CD4-positive, alpha-beta memory T cell (primary cell): ENCODE data around the gene CTSK. TPM values are rescaled to one million over a fixed set of nuclear protein-coding genes. Genes with fewer than 3 reads are reported as not detected.

ENCODE experiments used
- CTCF ChIA-PET: fragments of 350-600 bp; sonication (Branson Sonifier 250); formaldehyde crosslinking; loops from one replicate; lab custom pipeline; 2021; ENCODE audit warnings: inconsistent platforms; ENCODE audit not compliant: partially characterized antibody; lab: Charles Lee
- POLR2A ChIA-PET: fragments of 350-600 bp; sonication (Branson Sonifier 250); formaldehyde crosslinking; loops from one replicate; lab custom pipeline; 2021; ENCODE audit not compliant: partially characterized antibody; lab: Charles Lee
- DNase-seq, 5 donors: peaks; one replicate each; pipeline versions ENCODE4 v3.0.0 to v3.0.0-alpha.2; 2020 to 2022; ENCODE audit warnings: mixed read lengths in 1 of 5
- H3K27ac ChIP-seq: one replicate; pipeline ENCODE4 v1.7.0; 2013; ENCODE audit warnings: low read depth, low read length
- H3K27me3 ChIP-seq: 2 replicates; pipeline ENCODE4 v1.7.0; 2013; ENCODE audit warnings: mild to moderate bottlenecking, low read length, moderate library complexity; ENCODE audit not compliant: insufficient read depth
- H3K36me3 ChIP-seq: 2 replicates; pipeline ENCODE4 v1.7.0; 2013; ENCODE audit warnings: mild to moderate bottlenecking, low read length, moderate library complexity; ENCODE audit not compliant: insufficient read depth
- H3K4me1 ChIP-seq: 2 replicates; pipeline ENCODE4 v1.7.0; 2013; ENCODE audit warnings: mild to moderate bottlenecking, low read length, moderate library complexity; ENCODE audit not compliant: insufficient read depth
- H3K4me3 ChIP-seq, 2 donors: one replicate each; pipeline ENCODE4 v1.7.0; 2013; ENCODE audit warnings: low read length in 2 of 2, mild to moderate bottlenecking in 1 of 2
- H3K9me3 ChIP-seq, 2 donors: one replicate each; pipeline ENCODE4 v1.7.0; 2013; ENCODE audit warnings: low read length in 2 of 2, control low read depth in 1 of 2; ENCODE audit not compliant: control insufficient read depth in 1 of 2
- H3K27ac Mint-ChIP-seq, 7 donors: one replicate each; pipeline ENCODE4 v1.8.0; 2020 to 2021; ENCODE audit warnings: mixed read lengths in 7 of 7, mild to moderate bottlenecking in 6 of 7, inconsistent platforms in 3 of 7, moderate library complexity in 3 of 7
- H3K27me3 Mint-ChIP-seq, 2 donors: one replicate each; pipeline ENCODE4 v1.8.0; 2020 to 2021; ENCODE audit warnings: mixed read lengths in 2 of 2
- H3K36me3 Mint-ChIP-seq, 2 donors: one replicate each; pipeline ENCODE4 v1.8.0; 2020 to 2021; ENCODE audit warnings: mixed read lengths in 2 of 2, inconsistent platforms in 1 of 2, mild to moderate bottlenecking in 1 of 2
- H3K4me1 Mint-ChIP-seq, 4 donors: one replicate each; pipeline ENCODE4 v1.8.0; 2020 to 2021; ENCODE audit warnings: mixed read lengths in 4 of 4, mild to moderate bottlenecking in 1 of 4
- H3K4me3 Mint-ChIP-seq, 8 donors: one replicate each; pipeline ENCODE4 v1.8.0; 2020 to 2021; ENCODE audit warnings: mixed read lengths in 8 of 8, mild to moderate bottlenecking in 7 of 8, moderate library complexity in 6 of 8, inconsistent platforms in 3 of 8
- H3K9me3 Mint-ChIP-seq, 8 donors: one replicate each; pipeline ENCODE4 v1.8.0; 2020 to 2021; ENCODE audit warnings: mixed read lengths in 8 of 8, mild to moderate bottlenecking in 5 of 8, inconsistent platforms in 3 of 8, moderate library complexity in 1 of 8
- intact Hi-C: fragments of 100-400 bp; cut with micrococcal nuclease; formaldehyde crosslinking; loops from one replicate; pipeline ENCODE4 v1.15.1; 2023
- polyA plus RNA-seq, 2 donors: library from polyadenylated mRNA; unstranded; fragments of 300-500 nt; fragmentation: Illumina TruSeq; gene quantifications; one replicate each; pipeline ENCODE4 v1.2.3, GENCODE V29; 2021
- total RNA-seq, 2 experiments: library from RNA; stranded (reverse); gene quantifications; one replicate each; pipeline ENCODE4 v1.2.3, GENCODE V29; 2021

Gene CTSK
- total and polyA plus RNA-seq, 4 experiments from 2014 or later = 0.56 to 6.6 (median 5.9) TPM; not detected in 1

DNA sequence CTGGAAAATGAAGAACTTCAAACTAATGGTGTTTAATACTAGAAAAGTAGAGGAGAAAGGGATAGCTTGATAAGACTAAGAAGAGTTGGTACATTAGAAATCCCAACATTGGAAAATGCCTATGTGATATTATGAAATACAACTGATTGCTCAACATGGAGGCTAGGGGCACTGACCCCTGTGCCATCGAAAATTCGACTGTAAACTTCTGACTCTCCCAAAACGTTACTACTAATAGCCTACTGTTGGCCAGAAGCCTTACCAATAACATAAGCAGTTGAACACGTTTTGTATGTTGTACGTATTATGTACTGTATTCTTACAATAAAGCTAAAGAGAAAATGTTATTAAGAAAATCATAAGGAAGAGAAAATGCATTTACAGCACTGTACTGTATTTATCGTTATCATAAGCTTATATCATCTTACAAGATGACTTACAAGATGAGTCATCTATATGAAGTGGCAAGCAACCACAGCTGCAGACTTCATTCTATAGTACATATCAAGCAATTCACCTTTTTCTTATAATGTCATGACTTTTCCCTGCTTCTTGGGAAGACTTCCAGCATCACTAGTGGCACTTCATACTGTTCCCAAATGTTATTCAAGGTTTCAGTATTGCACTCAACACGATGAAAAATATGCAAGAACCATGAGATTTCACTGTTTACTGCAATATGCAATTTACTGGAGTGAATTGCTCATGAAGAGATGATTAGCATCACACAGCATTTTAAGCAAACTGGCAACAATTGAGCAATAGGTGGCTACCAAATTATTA, 12.9 kb upstream of the CTSK start:
- no peak overlapping the region for H3K27ac ChIP-seq
- Mint-ChIP-seq H3K9me3 (no peaks in the 10 kb centered on the region), H3K4me1 (no peaks in the 10 kb centered on the region), H3K27me3 (no peaks in the 10 kb centered on the region), H3K27ac (no peak overlapping the region), H3K36me3 (peaks cover 32 to 63% of the 10 kb centered on the region in 2 donors), H3K4me3 (no peak overlapping the region)
- H3K4me1 ChIP-seq = no peaks in the 10 kb centered on the region
- H3K27me3 ChIP-seq = no peaks in the 10 kb centered on the region
- ChIA-PET POLR2A (no interaction called here), CTCF (interaction anchor here (0.6 to 1.6 kb wide), 2 partner anchors 10 to 184 kb away, joined by 3 to 5 read pairs; no protein-coding TSS in a partner anchor)
- H3K9me3 ChIP-seq = no peaks in the 10 kb centered on the region
- intact Hi-C loops = no loop called here
- H3K4me3 ChIP-seq = no peak overlapping the region
- peaks cover 34% of the 10 kb centered on the region for H3K36me3 ChIP-seq
- no peak for DNase-seq

DNA sequence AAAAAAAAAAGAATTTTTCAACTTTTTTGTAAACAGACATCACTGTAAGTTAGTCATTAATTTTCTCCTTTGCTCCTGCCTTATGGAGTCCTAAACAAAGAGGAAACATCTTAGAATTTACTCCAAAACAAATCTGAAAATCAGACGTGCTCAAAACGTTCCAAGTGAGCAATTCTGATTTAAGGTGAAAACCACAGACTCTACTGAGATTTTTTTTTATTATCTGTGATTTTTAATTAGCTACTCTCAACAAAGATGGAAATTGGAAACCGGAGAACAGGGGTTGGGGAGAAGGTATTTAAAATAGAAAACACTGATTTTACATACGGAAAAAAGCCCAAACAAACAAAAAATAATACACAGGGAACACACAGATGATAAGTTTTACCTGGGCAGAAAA, 7.8 kb upstream of the CTSK start:
- Mint-ChIP-seq H3K36me3 (peaks cover 32 to 54% of the 10 kb centered on the region in 2 donors), H3K27ac (no peak overlapping the region), H3K27me3 (no peaks in the 10 kb centered on the region), H3K4me3 (no peak overlapping the region), H3K9me3 (no peaks in the 10 kb centered on the region), H3K4me1 (no peaks in the 10 kb centered on the region)
- CTCF ChIA-PET = interaction anchor here (1.6 kb wide), 1 partner anchor 8 kb away, joined by 3 read pairs; the partner anchor contains the start of gene CTSK
- POLR2A ChIA-PET = no interaction called here
- H3K27ac ChIP-seq = no peak overlapping the region
- peaks cover 46% of the 10 kb centered on the region for H3K36me3 ChIP-seq
- no peak for DNase-seq
- no peaks in the 10 kb centered on the region for H3K9me3 ChIP-seq
- H3K27me3 ChIP-seq = no peaks in the 10 kb centered on the region
- intact Hi-C loops = no loop called here
- no peak overlapping the region for H3K4me3 ChIP-seq
- H3K4me1 ChIP-seq = no peaks in the 10 kb centered on the region

GRCh38 chr1:150813028-150813707, 5.1 kb upstream of the CTSK start:
- peaks cover 46% of the 10 kb centered on the region for H3K36me3 ChIP-seq
- H3K27me3 Mint-ChIP-seq = no peaks in the 10 kb centered on the region
- intact Hi-C loops = no loop called here
- no peaks in the 10 kb centered on the region for H3K27me3 ChIP-seq
- ChIA-PET CTCF (interaction anchor here (0.8 to 1.4 kb wide), 2 partner anchors 49 to 348 kb away, joined by 3 read pairs; no protein-coding TSS in a partner anchor), POLR2A (no interaction called here)
- H3K36me3 Mint-ChIP-seq = peaks cover 24 to 35% of the 10 kb centered on the region in 2 donors
- no peak overlapping the region for H3K27ac Mint-ChIP-seq
- no peak overlapping the region for H3K4me3 Mint-ChIP-seq
- no peaks in the 10 kb centered on the region for H3K9me3 ChIP-seq
- peaks cover 0 to under 1% (median 0%) of the 10 kb centered on the region in 4 donors for H3K4me1 Mint-ChIP-seq
- no peak overlapping the region for H3K4me3 ChIP-seq
- peak in 1 of 5 donors; percentile 4 for DNase-seq
- no peaks in the 10 kb centered on the region for H3K4me1 ChIP-seq
- H3K27ac ChIP-seq = no peak overlapping the region
- H3K9me3 Mint-ChIP-seq = peaks cover 0 to 2% (median 0%) of the 10 kb centered on the region in 8 donors

DNA sequence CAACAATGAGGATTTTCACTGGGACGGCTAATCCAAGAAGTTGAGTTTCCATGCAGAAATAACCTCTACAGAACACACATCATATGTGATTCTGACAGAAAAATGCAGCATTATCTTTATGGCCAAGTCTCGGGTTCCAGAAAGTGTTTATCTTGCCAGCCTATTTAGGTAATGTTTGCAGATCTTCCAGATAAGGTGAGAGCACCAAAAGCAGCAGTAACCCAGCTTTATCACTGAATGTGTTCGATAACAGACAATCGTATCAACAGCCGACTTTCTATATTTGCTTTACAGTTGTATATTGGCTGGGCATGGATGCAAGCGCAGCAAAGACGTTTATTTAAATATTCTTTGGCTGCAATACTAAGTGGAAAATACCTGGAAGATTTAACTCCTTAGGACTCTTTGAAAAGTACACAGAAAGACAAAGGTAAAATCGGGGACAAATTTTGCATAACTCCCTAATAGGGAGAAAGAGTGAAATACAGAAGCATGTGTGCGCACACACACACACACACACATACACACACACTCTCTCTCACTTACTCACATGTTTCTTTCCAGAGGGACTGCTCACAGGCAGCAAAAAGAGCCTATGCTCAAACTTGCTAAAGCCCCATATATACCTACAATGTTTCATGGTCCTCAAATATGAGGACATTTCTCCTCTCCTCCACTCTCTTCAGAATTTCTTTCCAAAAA, 3.0 kb upstream of the CTSK start:
- Histone ChIP-seq H3K4me1 (no peaks in the 10 kb centered on the region), H3K9me3 (no peaks in the 10 kb centered on the region), H3K27ac (no peak overlapping the region), H3K36me3 (peaks cover 30% of the 10 kb centered on the region), H3K27me3 (no peaks in the 10 kb centered on the region), H3K4me3 (no peak overlapping the region)
- Mint-ChIP-seq H3K4me1 (peaks cover 2 to 10% (median 5%) of the 10 kb centered on the region in 4 donors), H3K36me3 (peaks cover 13 to 18% of the 10 kb centered on the region in 2 donors), H3K27ac (no peak overlapping the region), H3K27me3 (no peaks in the 10 kb centered on the region), H3K9me3 (peaks cover 0 to 2% (median 0%) of the 10 kb centered on the region in 8 donors), H3K4me3 (no peak overlapping the region)
- DNase-seq = no peak
- ChIA-PET POLR2A (no interaction called here), CTCF (interaction anchor here (0.6 kb wide), 1 partner anchor 94 kb away, joined by 3 read pairs; no protein-coding TSS in a partner anchor)
- intact Hi-C loops = no loop called here

DNA sequence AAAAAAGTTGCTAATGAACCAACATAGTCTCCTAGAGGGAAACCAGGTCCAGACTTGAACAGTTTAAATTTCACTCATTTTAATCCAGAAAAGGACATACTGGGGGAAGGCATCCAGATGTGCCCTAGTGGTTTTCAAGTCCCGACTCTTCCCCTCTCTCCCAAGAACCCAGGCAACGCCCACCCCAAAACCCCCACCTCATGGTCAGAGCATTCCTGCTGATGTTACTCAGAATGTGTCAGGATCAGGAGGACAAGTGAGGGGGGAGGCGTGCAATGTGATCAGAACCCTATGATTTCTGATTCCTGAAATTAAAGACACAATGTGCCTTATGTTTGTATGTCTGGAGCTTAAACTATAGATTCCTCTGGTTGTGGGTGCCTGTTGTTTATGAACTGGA, 1.6 kb upstream of the CTSK start:
- peaks cover 8 to 14% of the 10 kb centered on the region in 2 donors for H3K36me3 Mint-ChIP-seq
- ChIA-PET POLR2A (no interaction called here), CTCF (no interaction called here)
- no peak overlapping the region for H3K27ac ChIP-seq
- no peak for DNase-seq
- H3K4me3 Mint-ChIP-seq = no peak overlapping the region
- peaks cover 26% of the 10 kb centered on the region for H3K36me3 ChIP-seq
- H3K4me1 Mint-ChIP-seq = peaks cover 2 to 10% (median 5%) of the 10 kb centered on the region in 4 donors
- no peaks in the 10 kb centered on the region for H3K4me1 ChIP-seq
- H3K4me3 ChIP-seq = no peak overlapping the region
- intact Hi-C loops = no loop called here
- H3K9me3 ChIP-seq = no peaks in the 10 kb centered on the region
- H3K9me3 Mint-ChIP-seq = peaks cover 0 to 2% (median 0%) of the 10 kb centered on the region in 8 donors
- no peaks in the 10 kb centered on the region for H3K27me3 Mint-ChIP-seq
- no peaks in the 10 kb centered on the region for H3K27me3 ChIP-seq
- H3K27ac Mint-ChIP-seq = peak overlapping the region in 1 of 7 donors; percentile 24

DNA sequence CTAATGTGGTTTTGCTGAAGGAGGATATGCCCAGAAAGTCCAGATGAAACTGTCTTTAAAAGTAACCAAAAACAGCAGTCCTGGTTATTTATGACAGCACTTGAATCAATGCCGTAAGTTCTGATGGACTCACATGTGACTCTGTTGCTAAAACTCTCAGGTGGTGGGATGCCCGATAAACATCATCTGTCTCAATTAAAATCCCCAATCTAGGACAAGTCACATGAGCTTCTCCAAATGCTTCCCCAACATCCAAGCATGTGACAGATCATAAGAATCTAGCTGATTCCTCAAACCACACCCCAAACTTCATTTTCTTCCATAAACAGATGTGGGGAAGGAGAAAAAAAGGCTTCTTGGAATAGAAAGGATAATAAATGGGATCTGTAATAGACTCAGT, 786 bp upstream of the CTSK start:
- Mint-ChIP-seq H3K27me3 (no peaks in the 10 kb centered on the region), H3K4me3 (no peak overlapping the region), H3K36me3 (peaks cover 5 to 7% of the 10 kb centered on the region in 2 donors), H3K9me3 (peaks cover 0 to 2% (median 0%) of the 10 kb centered on the region in 8 donors), H3K4me1 (peaks cover 2 to 10% (median 5%) of the 10 kb centered on the region in 4 donors), H3K27ac (no peak overlapping the region)
- H3K27me3 ChIP-seq = no peaks in the 10 kb centered on the region
- POLR2A ChIA-PET = no interaction called here
- no peaks in the 10 kb centered on the region for H3K9me3 ChIP-seq
- intact Hi-C loops = no loop called here
- peaks cover 21% of the 10 kb centered on the region for H3K36me3 ChIP-seq
- CTCF ChIA-PET = interaction anchor here (0.6 kb wide), 1 partner anchor 190 kb away, joined by 3 read pairs; no protein-coding TSS in a partner anchor
- H3K4me1 ChIP-seq = no peaks in the 10 kb centered on the region
- no peak overlapping the region for H3K27ac ChIP-seq
- no peak overlapping the region for H3K4me3 ChIP-seq
- no peak for DNase-seq
